GM19438 (cell line): Measurements from ENCODE around the gene ARF5.

ENCODE experiments used
- ATAC-seq: cut with Tn5 transposase; IDR thresholded peaks from one replicate; pipeline ENCODE4 v1.9.1; 2021; ENCODE audit warnings: low read depth; ENCODE audit not compliant: unreplicated experiment

Gene ARF5

DNA sequence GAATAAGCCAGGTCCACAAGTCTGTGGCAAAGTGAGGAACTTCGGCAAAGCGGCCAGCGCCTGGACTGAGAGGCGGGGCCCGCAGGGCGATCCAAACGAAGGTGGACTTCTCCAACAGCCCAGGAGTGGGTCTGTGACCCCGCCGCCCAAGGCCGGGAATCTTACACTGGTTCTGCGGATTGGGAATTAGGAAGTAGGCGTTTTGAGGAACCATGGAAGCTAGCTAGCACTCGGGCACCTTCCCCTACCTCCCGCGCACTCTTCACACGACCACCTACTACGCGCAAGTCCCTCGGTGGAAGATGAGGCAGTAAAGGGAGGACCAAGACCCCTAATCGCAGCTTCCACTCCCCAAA, 570 bp upstream of the ARF5 start:
- no peak for ATAC-seq

DNA sequence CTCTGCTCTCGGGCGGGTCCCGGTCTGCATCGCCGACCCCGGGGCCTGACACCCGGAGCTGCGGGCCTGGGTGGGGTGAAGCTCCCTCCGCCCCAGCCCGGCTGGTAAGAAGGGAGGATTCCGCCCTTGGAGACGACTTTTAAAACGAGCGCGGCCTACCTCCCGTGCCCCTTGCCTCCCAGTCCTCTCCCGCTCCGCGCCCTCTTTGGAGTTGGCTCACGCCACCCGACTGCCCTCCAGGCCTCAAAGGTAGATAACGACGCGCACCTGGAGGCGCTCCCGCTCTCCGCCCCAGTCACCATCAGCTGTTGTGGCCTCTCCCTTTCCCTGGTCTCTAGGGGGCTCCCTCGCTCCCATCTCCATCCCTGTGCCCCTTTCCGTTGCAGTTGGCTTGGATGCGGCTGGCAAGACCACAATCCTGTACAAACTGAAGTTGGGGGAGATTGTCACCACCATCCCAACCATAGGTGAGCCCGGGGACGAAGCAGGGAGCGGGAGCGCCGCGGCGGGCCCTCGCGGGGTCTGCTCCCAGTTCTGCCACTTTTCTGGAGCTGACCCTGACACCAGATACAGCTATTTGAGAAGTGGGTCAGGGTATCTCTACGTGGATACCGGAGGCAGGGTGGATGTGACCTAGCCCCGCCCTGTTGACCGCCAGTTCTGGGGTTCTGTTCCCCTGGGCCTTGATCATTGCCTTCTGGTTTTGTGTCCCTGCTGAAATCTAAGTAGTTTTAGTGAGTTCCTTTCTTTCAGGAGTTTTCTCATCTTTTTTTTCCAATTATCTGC, 679 bp downstream of the ARF5 start:
- peak; percentile 28 for ATAC-seq

DNA sequence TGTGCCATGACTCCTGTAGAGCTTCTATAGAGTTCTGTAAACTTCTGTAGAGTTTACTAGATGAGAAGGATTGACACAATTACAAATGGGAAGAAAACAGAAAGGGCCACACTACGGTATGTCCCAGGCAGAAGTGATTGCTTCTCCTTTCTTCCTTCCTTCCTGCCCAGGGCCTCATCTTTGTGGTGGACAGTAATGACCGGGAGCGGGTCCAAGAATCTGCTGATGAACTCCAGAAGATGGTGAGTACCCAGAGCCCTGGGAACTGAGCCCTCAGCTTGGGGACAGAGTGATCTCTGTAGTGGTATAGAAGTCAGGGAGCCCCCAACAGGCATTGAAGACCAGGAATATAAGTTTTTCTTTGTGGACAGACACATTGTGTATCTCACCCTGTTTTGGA, 1.7 kb downstream of the ARF5 start:
- no peak for ATAC-seq

DNA sequence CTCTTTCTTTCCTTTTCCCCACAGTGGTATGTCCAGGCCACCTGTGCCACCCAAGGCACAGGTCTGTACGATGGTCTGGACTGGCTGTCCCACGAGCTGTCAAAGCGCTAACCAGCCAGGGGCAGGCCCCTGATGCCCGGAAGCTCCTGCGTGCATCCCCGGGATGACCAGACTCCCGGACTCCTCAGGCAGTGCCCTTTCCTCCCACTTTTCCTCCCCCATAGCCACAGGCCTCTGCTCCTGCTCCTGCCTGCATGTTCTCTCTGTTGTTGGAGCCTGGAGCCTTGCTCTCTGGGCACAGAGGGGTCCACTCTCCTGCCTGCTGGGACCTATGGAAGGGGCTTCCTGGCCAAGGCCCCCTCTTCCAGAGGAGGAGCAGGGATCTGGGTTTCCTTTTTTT, 3.0 kb downstream of the ARF5 start:
- no peak for ATAC-seq

DNA sequence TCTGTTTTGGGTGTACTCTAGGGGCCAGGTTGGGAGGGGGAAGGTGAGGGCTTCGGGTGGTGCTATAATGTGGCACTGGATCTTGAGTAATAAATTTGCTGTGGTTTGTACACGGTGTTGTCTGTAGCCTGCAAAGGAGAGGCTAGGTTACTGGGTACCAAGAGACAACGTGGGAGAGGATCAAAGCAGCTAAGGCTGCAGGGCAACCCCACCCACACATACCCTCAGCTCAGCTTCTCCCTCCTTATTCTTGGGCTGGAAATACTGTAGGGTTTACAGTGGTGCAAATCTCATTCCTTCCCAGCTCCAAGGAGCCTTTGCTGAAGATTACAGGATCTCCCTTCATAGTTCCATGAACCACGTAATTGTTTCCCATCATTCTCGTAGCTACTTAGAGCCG, 3.4 kb downstream of the ARF5 start:
- no peak for ATAC-seq

DNA sequence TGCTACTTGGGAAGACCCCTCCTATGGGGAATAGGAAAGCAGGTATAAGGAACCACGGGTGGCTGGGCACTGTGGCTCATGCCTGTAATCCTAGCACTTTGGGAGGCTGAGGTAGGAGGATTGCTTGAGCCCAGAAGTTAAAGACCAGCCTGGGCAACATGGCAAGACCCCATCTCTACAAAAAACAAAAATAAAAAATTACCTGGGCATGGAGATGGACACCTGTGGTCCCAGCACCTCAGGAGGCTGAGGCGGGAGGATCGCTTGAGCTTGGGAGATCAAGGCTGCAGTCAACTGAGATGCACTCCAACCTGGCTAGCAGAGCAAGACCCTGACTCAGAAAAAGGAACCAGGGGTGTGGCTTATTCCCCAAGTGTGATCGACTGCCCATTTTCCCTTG, 4.3 kb downstream of the ARF5 start:
- no peak for ATAC-seq

DNA sequence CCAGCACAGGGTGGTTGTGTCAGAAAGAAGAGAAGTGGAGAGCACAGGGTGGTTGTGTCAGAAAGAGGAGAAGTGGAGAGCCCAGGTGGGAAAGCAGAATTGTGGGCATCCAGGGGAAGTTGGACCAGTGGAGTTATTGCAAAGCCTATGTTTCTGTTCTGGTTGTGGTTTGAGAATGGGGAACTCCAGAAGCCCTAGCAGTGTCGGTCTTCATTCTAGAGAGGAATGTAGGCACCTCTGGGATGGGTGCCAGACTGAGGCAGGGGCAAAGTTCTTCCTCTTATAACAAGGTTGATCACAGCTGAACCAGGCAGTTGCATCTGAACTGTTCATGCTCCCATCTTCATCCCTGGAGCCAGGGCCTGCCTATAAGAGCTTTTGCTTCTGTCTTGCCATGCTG, 6.3 kb downstream of the ARF5 start:
- no peak for ATAC-seq

DNA sequence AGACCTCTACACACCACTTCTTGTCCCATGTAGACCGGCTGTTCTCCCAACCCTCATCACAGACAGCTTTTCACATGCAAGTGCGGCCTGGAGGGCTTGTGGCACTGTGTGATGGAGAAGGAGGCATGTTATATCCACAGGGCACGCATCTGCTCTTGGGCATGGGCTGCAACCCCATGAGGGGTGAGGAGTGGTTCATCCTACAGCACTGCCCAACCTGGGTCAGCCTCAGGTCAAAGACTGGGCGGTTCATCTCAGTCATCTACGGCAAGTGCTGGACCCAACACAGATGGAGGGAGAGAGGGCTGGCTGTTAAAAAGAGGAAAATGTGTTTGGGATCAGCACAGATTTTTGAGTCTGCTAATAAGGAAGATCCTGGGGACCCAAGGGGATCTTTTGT, 7.5 kb downstream of the ARF5 start:
- no peak for ATAC-seq

DNA sequence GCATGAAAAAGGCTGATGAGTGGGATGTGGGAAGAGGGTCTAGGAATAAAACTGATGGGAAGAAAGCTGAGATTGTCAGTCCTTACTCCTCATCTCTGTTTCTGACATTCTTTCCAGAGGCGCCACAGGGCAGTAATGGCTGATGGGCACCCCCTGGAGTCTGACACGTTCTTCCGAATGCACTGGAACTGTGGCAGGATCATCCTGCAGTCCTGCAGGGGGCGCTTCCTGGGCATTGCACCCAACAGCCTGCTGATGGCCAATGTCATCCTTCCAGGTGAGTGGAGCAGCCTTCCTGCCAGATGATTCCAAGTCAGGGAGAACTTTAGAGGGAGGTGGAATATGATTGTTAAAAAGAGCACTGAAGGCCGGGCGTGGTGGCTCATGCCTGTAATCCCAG, 10.1 kb downstream of the ARF5 start:
- ATAC-seq: no peak

DNA sequence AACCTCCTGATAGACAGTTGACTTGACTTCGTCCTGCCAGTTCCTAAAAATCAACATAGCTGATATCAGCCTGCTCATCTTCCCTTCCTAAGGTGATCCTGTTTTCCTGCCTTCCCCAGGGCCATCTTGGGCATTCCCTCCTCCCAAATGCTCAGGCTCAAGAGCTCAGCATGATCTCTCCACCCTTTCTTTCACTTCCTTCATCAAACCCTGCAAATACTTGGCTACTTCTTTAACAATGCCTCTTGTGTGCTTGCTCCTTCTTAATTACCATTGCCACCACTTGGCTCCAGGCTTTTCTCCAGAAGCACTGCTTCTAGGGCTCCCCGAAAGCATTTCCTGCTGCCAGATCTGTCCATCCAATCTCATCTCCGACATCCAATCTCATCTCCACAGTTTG, 12.7 kb downstream of the ARF5 start:
- no peak for ATAC-seq

DNA sequence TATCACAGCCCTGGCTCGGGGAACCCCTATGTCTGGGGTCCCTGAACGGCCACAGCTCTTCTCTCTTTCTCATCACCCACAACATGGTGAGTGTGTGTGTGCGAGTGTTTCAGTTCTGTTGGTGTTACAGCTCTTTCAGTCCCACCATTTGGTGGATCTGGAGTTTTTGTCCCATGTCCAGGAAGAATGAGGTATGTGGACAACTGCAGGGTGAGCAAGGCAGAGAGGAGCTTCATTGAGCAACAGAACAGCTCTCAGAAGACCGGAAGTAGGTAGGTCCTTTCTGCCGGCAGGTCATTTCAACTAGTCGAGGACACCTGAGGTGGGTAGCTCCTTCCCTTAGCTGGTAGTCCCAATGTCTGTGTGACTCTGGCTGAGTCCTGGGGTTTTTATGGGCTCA, 20.2 kb downstream of the ARF5 start:
- ATAC-seq: no peak

DNA sequence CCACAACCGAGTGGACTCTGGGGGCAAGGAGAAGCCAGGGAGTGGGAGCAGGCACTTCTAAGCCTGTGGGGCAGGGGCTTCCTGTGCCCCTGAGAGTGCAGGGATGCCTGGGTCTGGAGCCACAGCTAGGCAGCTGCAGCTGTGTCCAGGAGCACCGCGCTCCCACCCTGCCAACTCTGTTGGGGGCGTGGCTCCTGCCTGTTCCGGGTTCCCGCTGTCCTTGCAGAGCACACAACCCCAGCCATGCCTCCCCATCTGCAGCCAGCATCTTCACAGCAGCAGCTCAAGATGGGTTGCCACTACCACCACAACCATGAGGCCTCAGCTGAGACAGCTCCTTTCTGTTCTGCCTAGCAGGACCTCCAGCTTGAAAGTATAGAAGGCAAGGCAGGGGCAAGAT, 21.1 kb downstream of the ARF5 start:
- no peak for ATAC-seq

DNA sequence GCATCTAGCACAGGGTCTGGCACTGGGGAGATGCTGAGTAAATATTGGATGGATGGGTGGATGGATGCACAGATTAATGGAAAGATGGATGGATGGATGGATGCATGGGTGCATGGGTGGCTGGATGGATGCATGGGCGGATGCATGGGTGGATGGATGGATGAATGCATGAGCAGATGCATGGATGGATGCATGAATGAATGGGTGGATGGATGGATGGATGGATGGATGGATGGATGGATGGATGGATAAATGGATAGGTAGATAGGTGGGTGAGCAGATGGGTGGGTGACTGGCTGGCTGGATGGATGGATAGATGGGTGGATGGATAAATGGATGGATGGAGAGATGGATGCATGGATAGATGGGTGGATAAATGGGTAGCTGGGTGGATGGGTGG, 24.1 kb downstream of the ARF5 start:
- ATAC-seq: no peak

DNA sequence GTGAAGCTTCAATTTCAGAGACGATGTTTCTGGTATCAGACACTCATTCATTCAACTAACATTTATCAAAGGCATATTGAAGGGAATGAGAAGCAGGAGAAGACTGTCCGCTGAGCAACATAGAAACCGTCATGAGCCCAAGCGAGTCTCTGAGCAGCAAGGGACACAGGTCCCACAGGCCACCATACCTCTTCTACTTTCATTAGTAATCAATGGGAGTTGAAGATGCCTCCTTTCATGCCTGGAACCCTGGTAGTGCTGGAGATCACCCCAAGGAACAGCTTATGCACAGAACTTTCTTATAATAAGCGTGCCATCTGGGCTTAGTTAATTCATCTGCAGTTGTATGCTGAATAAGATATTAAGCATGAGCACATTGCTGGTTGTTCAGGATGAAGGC, 28.5 kb downstream of the ARF5 start:
- no peak for ATAC-seq

DNA sequence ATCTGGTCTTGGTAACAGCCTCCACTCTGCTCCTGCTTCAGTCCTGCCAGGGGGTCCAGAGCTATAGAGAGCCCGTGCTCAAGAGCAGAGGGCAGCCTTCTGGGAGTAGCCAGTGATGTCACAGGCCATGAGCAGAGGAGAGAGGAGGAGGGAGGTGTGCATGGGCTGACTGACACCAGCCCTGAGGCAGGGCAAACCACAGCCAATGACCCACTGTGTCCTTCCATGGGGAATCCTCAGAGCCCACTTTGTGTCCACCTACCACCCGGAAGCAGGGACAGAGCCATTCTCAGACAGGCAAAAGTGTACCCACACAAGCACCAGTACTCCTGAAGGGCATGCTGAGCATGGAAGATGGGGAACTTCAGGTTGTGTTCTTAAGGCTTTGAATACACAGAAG, 29.8 kb downstream of the ARF5 start, which contains the start of gene PAX4:
Gene PAX4, minus strand, starts transcription at position 101 of the 400 bp plus-strand sequence. CDS start 2,214 bp downstream, outside the sequence.
- ATAC-seq: no peak

DNA sequence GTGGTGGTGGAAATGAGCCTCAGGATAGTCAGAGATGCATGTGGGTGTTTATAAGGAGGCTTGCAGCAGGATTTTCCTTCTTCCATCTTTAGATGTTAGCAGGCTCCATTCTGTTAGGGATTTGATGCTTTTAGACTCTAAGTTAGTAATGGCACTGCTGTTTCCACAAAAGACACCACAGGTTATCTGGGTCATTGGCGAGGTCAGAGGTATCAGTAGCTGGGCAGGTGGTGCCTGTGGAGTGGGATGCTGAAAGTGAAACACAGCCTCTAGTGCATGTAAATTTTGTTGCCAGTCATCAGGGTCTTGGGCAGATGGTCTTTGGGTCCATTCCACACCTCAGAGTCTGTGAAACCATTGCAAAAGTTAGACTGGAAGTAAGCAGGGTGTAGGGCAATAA, 30.6 kb downstream of the ARF5 start:
- no peak for ATAC-seq

DNA sequence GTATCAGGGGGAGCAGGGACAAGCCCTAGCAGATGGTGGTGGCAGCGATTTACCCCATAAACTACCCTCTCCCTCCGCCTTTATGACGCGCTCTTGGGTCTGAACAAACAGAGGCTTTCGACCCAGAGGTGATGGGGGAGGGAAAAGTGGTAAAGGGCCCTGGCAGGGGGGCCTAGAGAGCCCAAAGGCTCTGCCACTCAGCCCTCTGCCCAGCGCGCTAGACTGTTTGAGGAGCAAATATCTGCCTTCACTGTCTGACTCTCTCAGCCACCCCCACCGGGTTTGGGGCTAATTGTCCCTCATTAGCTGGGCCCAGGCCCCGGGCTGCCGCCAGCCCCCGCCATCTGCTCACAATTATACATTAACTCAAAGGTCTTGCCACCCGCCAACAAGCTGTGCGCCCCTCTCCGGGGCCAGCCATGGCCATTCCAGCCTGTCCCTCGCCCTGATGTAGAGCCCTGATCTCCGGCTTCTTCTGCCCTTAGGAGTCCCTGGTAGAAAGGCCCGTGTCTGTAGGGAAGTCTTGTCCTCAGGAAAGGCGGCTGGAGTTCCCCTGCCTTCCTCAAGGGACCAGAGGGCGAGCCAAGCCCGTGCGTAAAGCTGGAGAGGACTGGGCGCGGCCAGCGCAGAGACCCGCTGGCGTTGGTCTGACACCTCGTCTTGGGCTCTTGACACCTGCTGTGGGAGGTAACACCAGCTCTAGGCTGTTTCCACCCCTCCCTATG, 31.6 kb downstream of the ARF5 start:
- ATAC-seq: no peak

DNA sequence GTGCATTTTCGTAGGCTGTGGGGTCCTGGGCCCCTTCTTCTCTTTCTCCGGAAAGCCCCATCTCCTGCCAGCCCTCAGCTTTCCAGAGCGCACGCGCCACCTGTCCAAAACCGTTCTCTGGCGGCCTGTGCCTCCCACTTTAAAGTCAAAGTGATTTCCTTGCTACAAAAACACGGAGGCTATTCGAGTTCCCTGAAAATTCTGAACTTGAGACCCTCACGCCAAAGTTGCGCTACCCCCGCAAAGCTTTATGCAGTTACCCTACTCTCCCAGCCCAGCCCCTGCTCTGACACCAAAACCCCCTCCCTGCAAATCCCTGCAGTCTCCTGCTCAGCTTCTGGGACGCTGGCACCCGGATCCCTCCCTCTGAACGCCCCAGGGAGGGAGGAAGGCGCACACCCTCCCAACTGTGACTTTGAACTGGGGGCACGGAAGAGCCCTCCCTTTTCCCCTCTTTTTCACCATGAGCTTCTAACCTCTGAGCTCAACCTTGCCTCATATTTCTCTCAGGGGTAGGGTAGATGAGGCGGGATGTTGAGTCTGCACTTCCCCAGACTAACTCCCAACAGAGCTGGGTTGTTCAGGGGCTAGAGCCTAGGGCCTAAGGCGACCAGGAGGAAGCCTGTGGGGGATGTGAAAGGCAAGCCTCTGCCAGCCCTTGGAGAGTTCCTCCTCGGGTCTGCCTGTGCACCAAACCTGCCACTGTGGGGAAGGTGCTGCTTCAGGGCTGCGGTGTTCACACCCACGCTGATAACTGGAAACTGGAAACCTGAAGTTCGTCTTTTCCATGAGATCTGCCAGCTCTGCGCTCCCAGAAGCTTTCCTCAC, 32.4 kb downstream of the ARF5 start:
- no peak for ATAC-seq

DNA sequence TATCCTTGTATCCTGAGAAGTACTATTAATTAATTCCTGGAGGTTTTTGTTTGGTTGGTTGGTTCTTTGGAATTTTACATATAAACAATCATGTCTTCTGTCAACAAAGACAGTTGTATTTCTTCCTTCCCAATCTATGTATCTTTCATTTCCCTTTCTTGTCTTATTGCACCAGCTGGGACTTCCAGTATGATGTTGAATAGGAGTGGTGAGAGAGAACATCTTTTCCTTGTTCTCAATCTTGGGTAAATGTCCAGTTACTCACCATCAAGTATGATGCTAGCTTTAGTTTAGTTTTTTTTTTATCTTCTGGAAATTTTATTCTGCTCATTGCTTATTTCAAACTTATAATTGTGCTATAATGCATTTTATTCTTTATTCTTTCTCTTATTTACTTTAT, 37.1 kb downstream of the ARF5 start:
- ATAC-seq: no peak

DNA sequence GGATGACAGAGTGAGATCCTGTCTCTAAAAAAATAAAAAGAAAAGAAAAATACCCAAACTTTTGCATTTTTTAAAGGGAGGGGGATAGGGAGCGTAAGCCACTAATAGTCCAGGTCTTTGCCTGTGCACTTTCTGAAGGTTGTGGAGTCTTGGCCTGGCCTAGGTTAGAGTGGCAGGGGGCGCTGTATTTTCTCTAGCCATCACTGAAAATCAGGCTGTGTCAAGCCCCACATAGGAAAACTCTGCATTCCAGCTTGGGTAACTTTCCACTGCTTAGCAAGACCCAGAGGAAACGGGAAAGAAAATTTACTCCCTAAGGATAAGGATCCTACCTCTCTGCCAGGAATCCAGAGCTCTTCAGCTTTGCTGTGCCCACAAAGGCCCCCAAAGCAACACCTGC, 40.2 kb downstream of the ARF5 start:
- ATAC-seq: no peak

DNA sequence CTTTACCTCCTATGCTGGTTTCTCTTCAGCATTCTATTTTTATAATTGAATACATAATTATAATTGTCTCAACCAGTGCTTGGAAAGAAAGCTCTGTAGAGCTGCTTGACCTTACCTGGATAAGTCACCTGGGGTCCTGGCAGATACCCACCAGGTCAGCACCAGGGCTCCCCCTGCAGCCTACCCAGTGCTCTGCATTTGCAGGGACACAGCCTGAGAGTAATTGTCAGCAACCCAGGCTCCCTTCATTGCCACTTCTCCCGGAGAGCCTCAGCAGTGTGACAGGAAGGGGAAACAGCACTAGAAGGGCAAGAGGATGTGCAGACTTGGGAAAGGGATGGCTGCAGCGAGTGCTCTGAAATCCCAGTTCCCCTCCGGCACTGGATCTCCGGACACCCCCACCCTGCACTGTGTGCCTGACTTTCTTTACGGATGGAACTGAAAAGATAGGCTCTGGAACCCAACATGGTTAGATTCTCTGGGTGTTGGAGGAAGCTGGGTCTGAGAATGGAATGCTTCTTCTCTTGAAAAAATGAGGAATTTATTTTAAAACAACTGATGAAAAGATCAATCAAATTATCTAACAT, 41.1 kb downstream of the ARF5 start:
- no peak for ATAC-seq
